Activated CD4-positive, alpha-beta T cell treated with anti-CD3 and anti-CD28 coated beads, Interleukin-2, amount 10 ng/mL, durations not matched to agents 24 days and 14 days (primary cell): ENCODE measurements around the gene GFRA1. TPM values are rescaled to one million over a fixed set of nuclear protein-coding genes. Genes with fewer than 3 reads are reported as not detected.

Experiments used
- DNase-seq: peaks from one replicate; pipeline ENCODE4 v3.0.0; 2022
- H3K27ac Mint-ChIP-seq: one replicate; pipeline ENCODE4 v1.8.0; 2022; ENCODE audit warnings: mild to moderate bottlenecking, mixed read lengths
- H3K27me3 Mint-ChIP-seq: one replicate; pipeline ENCODE4 v1.8.0; 2022; ENCODE audit warnings: mixed read lengths
- H3K36me3 Mint-ChIP-seq: one replicate; pipeline ENCODE4 v1.8.0; 2022; ENCODE audit warnings: low read depth, mild to moderate bottlenecking, mixed read lengths
- H3K4me1 Mint-ChIP-seq: one replicate; pipeline ENCODE4 v1.8.0; 2021; ENCODE audit warnings: mixed read lengths
- H3K4me3 Mint-ChIP-seq: one replicate; pipeline ENCODE4 v1.8.0; 2022; ENCODE audit warnings: mild to moderate bottlenecking, moderate library complexity, mixed read lengths
- H3K9me3 Mint-ChIP-seq: one replicate; pipeline ENCODE4 v1.8.0; 2021; ENCODE audit warnings: mixed read lengths
- intact Hi-C: fragments of 100-400 bp; cut with micrococcal nuclease; formaldehyde crosslinking; loops from one replicate; pipeline ENCODE4 v1.15.1; 2023
- total RNA-seq: library from RNA; stranded (reverse); gene quantifications from 2 replicates; pipeline ENCODE4 v1.2.3, GENCODE V29; 2022

GFRA1 gene
- total RNA-seq, 1 donor from 2014 or later: not detected

GRCh38 chr10:116163333-116164131 is 109.5 kb downstream of the GFRA1 start:
- DNase-seq: no peak
- Mint-ChIP-seq H3K9me3 (peaks cover 5% of the 10 kb centered on the region), H3K4me1 (no peaks in the 10 kb centered on the region), H3K36me3 (no peaks in the 10 kb centered on the region), H3K27me3 (no peaks in the 10 kb centered on the region), H3K4me3 (no peak overlapping the region), H3K27ac (no peak overlapping the region)
- intact Hi-C loops: no loop called here

DNA sequence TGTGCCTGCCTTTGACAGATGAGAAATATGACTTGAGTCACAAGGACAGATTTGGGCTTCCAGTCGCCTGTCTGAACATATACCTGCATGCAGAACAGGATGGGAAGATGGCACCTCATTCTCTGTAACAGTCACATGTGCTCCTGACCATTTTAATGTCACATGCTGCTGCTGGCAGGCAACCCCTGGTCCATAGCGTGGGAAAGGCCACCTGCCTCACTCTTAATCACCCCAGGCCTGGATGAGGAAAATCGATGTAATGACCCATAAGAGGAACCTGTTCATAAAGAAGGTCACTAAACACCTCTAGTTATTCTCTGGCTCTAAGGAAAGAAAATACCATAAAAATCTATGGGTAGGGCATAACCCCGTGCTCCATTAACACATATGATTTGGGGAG is 110.2 kb downstream of the GFRA1 start:
- Mint-ChIP-seq H3K36me3 (no peaks in the 10 kb centered on the region), H3K27ac (no peak overlapping the region), H3K9me3 (peaks cover 5% of the 10 kb centered on the region), H3K4me1 (no peaks in the 10 kb centered on the region), H3K4me3 (no peak overlapping the region), H3K27me3 (no peaks in the 10 kb centered on the region)
- intact Hi-C loops: no loop called here
- DNase-seq: no peak

- DNase-seq: no peak
- Mint-ChIP-seq H3K4me3 (no peak overlapping the region), H3K27ac (no peak overlapping the region), H3K4me1 (no peaks in the 10 kb centered on the region), H3K9me3 (peaks cover 2% of the 10 kb centered on the region), H3K36me3 (no peaks in the 10 kb centered on the region), H3K27me3 (no peaks in the 10 kb centered on the region)
- intact Hi-C loops: no loop called here
Observed at GRCh38 chr10:116160271-116160670, 112.7 kb downstream of the GFRA1 start.

- no peak overlapping the region for H3K4me3 Mint-ChIP-seq
- no peak overlapping the region for H3K27ac Mint-ChIP-seq
- no peaks in the 10 kb centered on the region for H3K36me3 Mint-ChIP-seq
- no peaks in the 10 kb centered on the region for H3K4me1 Mint-ChIP-seq
- no peak for DNase-seq
- H3K9me3 Mint-ChIP-seq: peaks cover 2% of the 10 kb centered on the region
- intact Hi-C loops: no loop called here
- no peaks in the 10 kb centered on the region for H3K27me3 Mint-ChIP-seq
Observed at GRCh38 chr10:116159197-116159596, 113.8 kb downstream of the GFRA1 start.

DNA sequence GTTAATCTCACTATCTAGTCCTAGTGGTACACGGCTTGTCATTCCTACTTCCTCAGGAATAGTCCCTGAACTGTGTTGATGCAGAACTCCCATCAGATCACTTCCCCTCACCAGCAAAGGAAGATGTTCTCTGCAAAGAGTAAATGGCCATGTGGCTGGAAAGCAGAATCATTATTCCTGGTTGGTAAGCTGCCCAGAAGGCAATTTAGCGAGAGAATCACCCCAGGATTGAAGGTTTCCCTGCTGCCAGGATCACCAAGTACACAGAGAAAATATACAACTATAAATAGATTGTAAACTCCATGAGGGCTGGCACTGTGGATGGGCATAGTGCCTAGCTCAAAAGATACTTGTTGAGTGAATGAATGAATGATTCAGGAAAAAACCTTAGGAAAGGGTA is 115.0 kb downstream of the GFRA1 start:
- Mint-ChIP-seq H3K27ac (no peak overlapping the region), H3K4me3 (no peak overlapping the region)

GRCh38 chr10:116157485-116157884 is 115.5 kb downstream of the GFRA1 start:
- Mint-ChIP-seq H3K27me3 (no peaks in the 10 kb centered on the region), H3K4me3 (no peak overlapping the region), H3K36me3 (no peaks in the 10 kb centered on the region), H3K9me3 (peaks cover 2% of the 10 kb centered on the region), H3K4me1 (no peaks in the 10 kb centered on the region), H3K27ac (no peak overlapping the region)
- intact Hi-C loops: no loop called here
- no peak for DNase-seq

More for the DNA sequence above, 115.0 kb downstream of the GFRA1 start:
- Mint-ChIP-seq H3K27me3 (no peaks in the 10 kb centered on the region), H3K36me3 (no peaks in the 10 kb centered on the region), H3K9me3 (peaks cover 2% of the 10 kb centered on the region), H3K4me1 (no peaks in the 10 kb centered on the region)
- DNase-seq: no peak
- intact Hi-C loops: no loop called here

- no peak overlapping the region for H3K27ac Mint-ChIP-seq
- H3K9me3 Mint-ChIP-seq: peaks cover 2% of the 10 kb centered on the region
- DNase-seq: no peak
- H3K4me3 Mint-ChIP-seq: no peak overlapping the region
- intact Hi-C loops: no loop called here
- no peaks in the 10 kb centered on the region for H3K36me3 Mint-ChIP-seq
- H3K4me1 Mint-ChIP-seq: no peaks in the 10 kb centered on the region
- no peaks in the 10 kb centered on the region for H3K27me3 Mint-ChIP-seq
Observed at GRCh38 chr10:116156819-116157218, 116.2 kb downstream of the GFRA1 start.

DNA sequence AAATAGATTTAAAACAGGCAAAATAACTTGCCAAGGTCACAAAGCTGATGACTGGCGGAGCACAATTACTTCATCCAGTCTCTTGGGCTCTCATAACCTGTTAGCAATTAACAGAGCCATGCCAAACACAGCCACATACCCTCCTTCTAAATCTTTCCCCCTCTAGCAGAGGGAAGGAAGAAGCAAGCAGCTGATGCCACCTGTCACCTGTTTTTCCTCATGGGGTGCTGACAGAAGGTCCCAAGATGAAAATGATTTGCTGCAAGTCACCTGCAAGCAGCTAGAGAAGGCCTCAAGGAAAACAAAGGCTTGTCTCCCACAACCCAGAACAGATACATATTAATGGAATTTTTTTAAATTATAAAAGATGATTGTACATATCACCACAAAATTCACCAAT is 117.8 kb downstream of the GFRA1 start:
- no peaks in the 10 kb centered on the region for H3K4me1 Mint-ChIP-seq
- no peak overlapping the region for H3K4me3 Mint-ChIP-seq
- H3K36me3 Mint-ChIP-seq: no peaks in the 10 kb centered on the region
- intact Hi-C loops: no loop called here
- H3K27ac Mint-ChIP-seq: no peak overlapping the region
- H3K27me3 Mint-ChIP-seq: no peaks in the 10 kb centered on the region
- no peaks in the 10 kb centered on the region for H3K9me3 Mint-ChIP-seq
- no peak for DNase-seq

DNA sequence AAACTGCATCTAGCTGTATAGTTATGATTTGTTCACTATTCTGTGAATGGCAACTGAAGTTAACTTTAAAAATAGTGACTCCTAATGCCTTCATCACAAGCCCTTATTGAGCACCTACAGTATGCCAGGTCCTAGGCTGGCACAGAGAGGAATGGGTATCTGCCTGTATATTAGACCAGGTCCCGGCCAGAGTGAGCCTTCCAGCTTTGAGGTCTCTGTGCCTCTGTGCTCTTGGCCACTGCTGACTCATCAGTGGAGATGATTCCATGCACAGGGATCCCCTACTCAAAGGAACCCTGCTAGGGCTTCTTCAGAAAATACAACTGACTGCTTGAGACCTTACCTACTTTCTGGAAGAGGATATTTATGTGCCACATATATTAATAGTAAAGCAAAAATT is 118.4 kb downstream of the GFRA1 start:
- no peak overlapping the region for H3K27ac Mint-ChIP-seq
- intact Hi-C loops: no loop called here
- no peaks in the 10 kb centered on the region for H3K4me1 Mint-ChIP-seq
- H3K4me3 Mint-ChIP-seq: no peak overlapping the region
- H3K9me3 Mint-ChIP-seq: no peaks in the 10 kb centered on the region
- DNase-seq: no peak
- H3K27me3 Mint-ChIP-seq: no peaks in the 10 kb centered on the region
- no peaks in the 10 kb centered on the region for H3K36me3 Mint-ChIP-seq

DNA sequence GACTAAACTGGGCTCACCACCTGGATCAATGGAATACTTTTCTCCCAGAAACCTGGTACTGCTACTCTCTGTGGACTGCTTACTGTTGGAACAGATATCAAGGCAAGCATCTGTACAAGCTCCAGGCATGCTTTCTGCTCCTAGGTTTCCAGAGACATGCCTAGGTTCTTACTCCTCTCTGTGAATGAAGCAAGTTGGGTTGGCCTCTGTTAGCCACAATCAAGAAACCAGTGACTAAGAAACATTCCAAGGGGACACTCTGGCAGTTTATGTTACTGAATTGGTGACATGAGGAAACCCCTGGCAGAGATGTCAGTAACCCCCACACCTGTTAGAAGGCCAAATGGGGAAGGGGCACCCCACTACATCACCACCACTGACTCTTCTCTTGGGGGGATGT is 121.9 kb downstream of the GFRA1 start:
- Mint-ChIP-seq H3K27ac (no peak overlapping the region), H3K4me3 (no peak overlapping the region), H3K36me3 (no peaks in the 10 kb centered on the region), H3K27me3 (no peaks in the 10 kb centered on the region), H3K9me3 (no peaks in the 10 kb centered on the region), H3K4me1 (no peaks in the 10 kb centered on the region)
- DNase-seq: no peak
- intact Hi-C loops: no loop called here

GRCh38 chr10:116150606-116151005 is 122.4 kb downstream of the GFRA1 start:
- Mint-ChIP-seq H3K36me3 (no peaks in the 10 kb centered on the region), H3K9me3 (no peaks in the 10 kb centered on the region), H3K4me1 (no peaks in the 10 kb centered on the region), H3K4me3 (no peak overlapping the region), H3K27ac (no peak overlapping the region), H3K27me3 (no peaks in the 10 kb centered on the region)
- no peak for DNase-seq
- intact Hi-C loops: no loop called here

DNA sequence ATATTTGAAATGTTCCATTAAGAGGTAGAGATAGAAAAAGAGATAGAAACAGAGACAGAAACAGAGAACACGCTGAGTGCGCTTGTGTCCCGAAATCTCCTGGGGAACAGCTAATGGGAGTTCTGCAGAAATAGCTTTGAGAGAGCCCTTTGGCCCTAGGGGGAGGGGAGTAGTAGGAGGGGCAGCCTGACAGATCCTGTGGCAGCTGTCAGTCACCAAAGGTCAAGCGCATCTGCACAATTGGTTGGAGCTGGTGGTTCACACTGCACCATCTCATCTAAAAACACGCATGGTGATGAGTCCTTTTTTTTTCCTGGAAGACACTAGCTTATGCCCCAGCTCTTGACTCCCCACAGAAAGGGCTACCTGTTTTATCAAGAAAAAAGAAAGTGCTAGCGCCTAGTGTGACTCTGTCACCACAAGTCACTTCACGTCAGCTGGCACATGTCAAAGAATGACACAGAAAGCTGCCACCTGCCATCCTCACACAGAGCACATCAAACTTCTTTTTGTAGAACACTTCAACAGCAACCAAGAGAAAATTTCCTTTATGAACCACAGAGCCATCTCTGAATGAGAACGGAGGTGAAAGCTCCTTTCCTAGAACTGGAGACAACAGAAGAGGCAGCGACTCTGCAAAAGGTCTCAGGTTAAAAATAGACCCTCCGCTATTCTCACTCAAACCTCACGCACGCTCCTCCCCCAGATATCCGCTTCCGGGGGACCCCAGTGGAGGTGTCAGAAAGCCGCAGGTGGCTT is 125.7 kb downstream of the GFRA1 start:
- no peak for DNase-seq
- Mint-ChIP-seq H3K27ac (no peak overlapping the region), H3K27me3 (no peaks in the 10 kb centered on the region), H3K4me3 (no peak overlapping the region), H3K9me3 (no peaks in the 10 kb centered on the region), H3K4me1 (no peaks in the 10 kb centered on the region), H3K36me3 (no peaks in the 10 kb centered on the region)
- intact Hi-C loops: no loop called here

DNA sequence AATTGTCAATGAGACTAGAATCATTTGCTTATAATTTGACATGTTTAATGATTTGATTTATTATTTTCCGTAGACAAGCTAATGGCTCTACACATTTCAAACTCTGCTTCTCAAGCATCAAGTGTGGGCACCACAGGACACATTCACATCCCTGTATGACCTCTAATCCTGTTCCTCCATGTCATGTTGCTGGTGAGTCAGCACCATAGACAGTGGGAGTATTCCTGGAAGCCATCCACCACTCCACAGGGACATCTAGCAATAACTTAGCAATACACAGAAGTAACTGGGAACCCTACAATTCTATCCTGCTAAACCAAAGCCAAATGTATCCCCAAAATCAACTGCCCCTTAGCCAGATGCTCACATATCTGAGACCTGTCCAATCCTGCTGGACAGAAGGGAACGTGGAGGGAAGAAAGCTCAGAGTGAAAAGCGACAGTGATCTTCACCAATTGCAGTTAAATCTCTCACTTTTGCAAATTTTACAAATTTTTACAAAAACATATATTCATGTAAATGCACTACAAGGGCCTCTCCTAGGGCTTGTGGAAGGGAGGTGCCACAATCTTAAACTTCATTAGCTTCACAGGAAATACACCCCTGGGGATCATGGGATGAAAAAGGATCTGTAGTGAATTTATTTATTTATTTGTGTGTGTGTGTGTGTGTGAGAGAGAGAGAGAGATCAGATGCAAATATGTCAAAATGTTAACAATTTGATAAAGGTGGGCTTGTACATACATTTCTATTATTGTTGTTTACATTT is 126.5 kb downstream of the GFRA1 start:
- Mint-ChIP-seq H3K27me3 (no peaks in the 10 kb centered on the region), H3K4me1 (no peaks in the 10 kb centered on the region), H3K9me3 (no peaks in the 10 kb centered on the region), H3K4me3 (no peak overlapping the region), H3K27ac (no peak overlapping the region), H3K36me3 (no peaks in the 10 kb centered on the region)
- intact Hi-C loops: no loop called here
- no peak for DNase-seq

DNA sequence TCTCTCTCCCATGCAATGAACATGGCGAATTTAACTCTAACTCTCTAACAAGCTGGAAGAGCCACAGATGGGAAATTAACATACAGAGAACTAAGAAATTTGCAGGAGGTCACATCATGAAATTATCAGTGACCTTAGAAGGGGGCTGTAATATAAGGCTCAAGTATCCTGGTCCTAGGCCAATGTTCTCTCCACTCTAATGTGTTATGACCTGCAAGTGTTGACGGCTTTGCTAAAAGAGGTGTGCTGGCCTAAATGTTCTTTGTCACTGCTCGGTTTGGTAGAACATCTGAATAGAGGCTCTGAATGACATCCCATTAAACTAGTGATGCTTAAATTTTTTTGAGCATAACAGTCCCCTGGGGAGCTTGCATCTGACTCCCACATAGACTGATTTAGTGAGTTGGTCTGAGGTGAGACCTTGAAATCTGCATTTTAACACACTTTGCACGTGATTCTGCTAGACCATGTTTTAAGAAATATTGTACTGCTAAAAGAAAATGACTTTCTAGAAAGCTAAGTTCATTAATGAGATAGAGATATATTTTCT is 129.3 kb downstream of the GFRA1 start:
- H3K27ac Mint-ChIP-seq: no peak overlapping the region
- H3K4me3 Mint-ChIP-seq: no peak overlapping the region
- intact Hi-C loops: no loop called here
- no peaks in the 10 kb centered on the region for H3K4me1 Mint-ChIP-seq
- H3K27me3 Mint-ChIP-seq: no peaks in the 10 kb centered on the region
- no peaks in the 10 kb centered on the region for H3K36me3 Mint-ChIP-seq
- H3K9me3 Mint-ChIP-seq: no peaks in the 10 kb centered on the region
- no peak for DNase-seq
